LNCAP (cell line): ENCODE measurements around the gene PRPSAP2.

Experiments
- CTCF ChIP-seq: fragments of 450-650 bp; IDR thresholded peaks from 2 replicates; pipeline ENCODE4 v1.5.1; 2017; ENCODE audit warnings: mild to moderate bottlenecking

The PRPSAP2 gene

GRCh38 chr17:18946536-18946935 is 88.6 kb downstream of the PRPSAP2 start:
- no peak for TF ChIP-seq CTCF

- no peak for TF ChIP-seq CTCF
Observed at GRCh38 chr17:18947866-18948265, 89.9 kb downstream of the PRPSAP2 start.

- TF ChIP-seq CTCF: no peak
Observed at GRCh38 chr17:18948476-18949006, 90.6 kb downstream of the PRPSAP2 start.

GRCh38 chr17:18949566-18949965 is 91.6 kb downstream of the PRPSAP2 start:
- TF ChIP-seq CTCF: no peak

GRCh38 chr17:18950346-18950745 is 92.4 kb downstream of the PRPSAP2 start:
- TF ChIP-seq CTCF: no peak

GRCh38 chr17:18950944-18951905 is 93.3 kb downstream of the PRPSAP2 start:
- no peak for TF ChIP-seq CTCF

- no peak for TF ChIP-seq CTCF
Observed at GRCh38 chr17:18951941-18952842, 94.3 kb downstream of the PRPSAP2 start, which contains the start of gene SLC5A10. TSS of gene SLC5A10 (plus strand) at chr17:18952165. CDS start at chr17:18952206, 41 bp downstream.
